NOMO-1 treated with DMSO at 0.1 percent for 48 hours (cell line): Measurements from ENCODE around the gene FARP1.
"Not testable (repeated sequence)": the region's sequence is repeated elsewhere in the genome, so short reads cannot be mapped to it uniquely, and the experiment has no call there.

ENCODE experiments used
- DNase-seq: peaks from one replicate; lab custom pipeline; 2025; ENCODE audit not compliant: unreplicated experiment; lab: John Stamatoyannopoulos, UW

Gene FARP1

GRCh38 chr13:98352226-98352625 lies 209.3 kb downstream of the FARP1 start:
- no peak for DNase-seq

GRCh38 chr13:98353750-98354149 lies 210.9 kb downstream of the FARP1 start:
- no peak for DNase-seq

GRCh38 chr13:98358937-98359336 lies 216.0 kb downstream of the FARP1 start:
- no peak for DNase-seq

- DNase-seq = no peak
These were observed 217.7 kb downstream of the FARP1 start for GRCh38 chr13:98360545-98360944.

- DNase-seq = no peak
These were observed 220.4 kb downstream of the FARP1 start for GRCh38 chr13:98363326-98363725.

GRCh38 chr13:98364179-98364578 lies 221.3 kb downstream of the FARP1 start:
- DNase-seq = no peak

- DNase-seq = no peak
These were observed 221.8 kb downstream of the FARP1 start for GRCh38 chr13:98364647-98365046.

GRCh38 chr13:98365302-98365701 lies 222.4 kb downstream of the FARP1 start:
- no peak for DNase-seq

GRCh38 chr13:98366010-98366409 lies 223.1 kb downstream of the FARP1 start:
- no peak for DNase-seq

- DNase-seq = no peak
These were observed 223.5 kb downstream of the FARP1 start for GRCh38 chr13:98366443-98366842.

GRCh38 chr13:98366959-98367358 lies 224.1 kb downstream of the FARP1 start:
- no peak for DNase-seq

GRCh38 chr13:98368019-98368418 lies 225.1 kb downstream of the FARP1 start:
- no peak for DNase-seq

GRCh38 chr13:98369520-98369919 lies 226.6 kb downstream of the FARP1 start:
- DNase-seq = not testable (repeated sequence)

GRCh38 chr13:98370261-98370660 lies 227.4 kb downstream of the FARP1 start:
- no peak for DNase-seq

- no peak for DNase-seq
These were observed 228.1 kb downstream of the FARP1 start for GRCh38 chr13:98370806-98371515.

- DNase-seq = no peak
These were observed 228.7 kb downstream of the FARP1 start for GRCh38 chr13:98371516-98372023.

- DNase-seq = no peak
These were observed 230.0 kb downstream of the FARP1 start for GRCh38 chr13:98372876-98373275.

- DNase-seq = no peak
These were observed 231.9 kb downstream of the FARP1 start for GRCh38 chr13:98374750-98375149.

- DNase-seq = no peak
These were observed 234.9 kb downstream of the FARP1 start for GRCh38 chr13:98377635-98378378.

- no peak for DNase-seq
These were observed 241.8 kb downstream of the FARP1 start for GRCh38 chr13:98384739-98385138.

- no peak for DNase-seq
These were observed 242.7 kb downstream of the FARP1 start for GRCh38 chr13:98385606-98386005.

GRCh38 chr13:98386637-98387036 lies 243.7 kb downstream of the FARP1 start:
- no peak for DNase-seq
